Astrocyte of the cerebellum (primary cell): Measurements from ENCODE around the gene MEGF6.

Experiments
- DNase-seq: peaks from one replicate; pipeline ENCODE4 v3.0.0-alpha.2; 2011; ENCODE audit warnings: low read depth
- H3K4me3 ChIP-seq: 2 replicates; pipeline ENCODE4 v1.5.1; 2011; ENCODE audit warnings: mild to moderate bottlenecking, low read depth, low read length, moderate library complexity
- in situ Hi-C: cut with HindIII; loops from 2 replicates; pipeline ENCODE4 v1.10.0; 2017; ENCODE audit warnings: low sequenced_read_pairs
- TF ChIP-seq, protein P1 (sequence below): IDR thresholded peaks from 2 replicates; pipeline ENCODE4 v1.5.1; 2012; ENCODE audit warnings: low read length, low read depth, moderate library complexity, mild to moderate bottlenecking; ENCODE audit errors: missing control alignments

MEGF6 gene

DNA sequence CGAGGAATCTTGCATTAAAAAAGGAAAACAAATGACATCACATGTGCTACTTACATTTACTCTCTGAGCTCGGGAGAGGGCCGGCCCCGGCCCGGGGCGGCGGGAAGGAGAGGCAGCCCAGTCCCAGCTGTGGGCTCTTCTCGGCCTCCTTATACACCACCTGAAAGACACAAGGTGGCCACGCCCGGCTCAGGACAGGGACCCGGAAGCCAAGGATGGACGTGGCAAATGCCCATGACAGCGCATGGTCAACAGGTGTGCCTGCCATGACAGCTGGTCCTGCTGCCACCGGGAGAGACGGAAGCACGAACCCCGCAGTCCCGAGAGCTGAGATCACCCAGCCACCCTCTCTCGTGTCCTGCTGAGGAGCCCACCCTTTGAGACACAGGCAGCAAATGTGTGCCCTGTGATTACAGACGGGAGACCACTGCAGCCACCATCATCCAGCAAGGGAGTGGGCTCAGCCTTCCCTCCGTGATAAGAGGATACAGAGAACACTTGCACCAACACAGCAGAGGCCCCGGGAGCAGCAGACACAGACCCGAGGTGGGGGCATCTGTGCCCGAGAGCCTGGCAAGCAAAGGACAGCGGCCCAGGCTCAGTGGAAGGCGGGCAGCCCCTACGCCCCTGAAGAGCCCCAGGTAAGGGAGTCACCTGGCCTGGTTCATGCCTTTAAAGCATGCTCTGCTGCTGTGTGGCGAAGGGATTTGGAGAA, 22.2 kb upstream of the MEGF6 start:
- TF ChIP-seq, protein P1, sequence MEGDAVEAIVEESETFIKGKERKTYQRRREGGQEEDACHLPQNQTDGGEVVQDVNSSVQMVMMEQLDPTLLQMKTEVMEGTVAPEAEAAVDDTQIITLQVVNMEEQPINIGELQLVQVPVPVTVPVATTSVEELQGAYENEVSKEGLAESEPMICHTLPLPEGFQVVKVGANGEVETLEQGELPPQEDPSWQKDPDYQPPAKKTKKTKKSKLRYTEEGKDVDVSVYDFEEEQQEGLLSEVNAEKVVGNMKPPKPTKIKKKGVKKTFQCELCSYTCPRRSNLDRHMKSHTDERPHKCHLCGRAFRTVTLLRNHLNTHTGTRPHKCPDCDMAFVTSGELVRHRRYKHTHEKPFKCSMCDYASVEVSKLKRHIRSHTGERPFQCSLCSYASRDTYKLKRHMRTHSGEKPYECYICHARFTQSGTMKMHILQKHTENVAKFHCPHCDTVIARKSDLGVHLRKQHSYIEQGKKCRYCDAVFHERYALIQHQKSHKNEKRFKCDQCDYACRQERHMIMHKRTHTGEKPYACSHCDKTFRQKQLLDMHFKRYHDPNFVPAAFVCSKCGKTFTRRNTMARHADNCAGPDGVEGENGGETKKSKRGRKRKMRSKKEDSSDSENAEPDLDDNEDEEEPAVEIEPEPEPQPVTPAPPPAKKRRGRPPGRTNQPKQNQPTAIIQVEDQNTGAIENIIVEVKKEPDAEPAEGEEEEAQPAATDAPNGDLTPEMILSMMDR, result no peak
- in situ Hi-C loops, result no loop called here
- DNase-seq, result no peak
- no peak overlapping the region for H3K4me3 ChIP-seq

DNA sequence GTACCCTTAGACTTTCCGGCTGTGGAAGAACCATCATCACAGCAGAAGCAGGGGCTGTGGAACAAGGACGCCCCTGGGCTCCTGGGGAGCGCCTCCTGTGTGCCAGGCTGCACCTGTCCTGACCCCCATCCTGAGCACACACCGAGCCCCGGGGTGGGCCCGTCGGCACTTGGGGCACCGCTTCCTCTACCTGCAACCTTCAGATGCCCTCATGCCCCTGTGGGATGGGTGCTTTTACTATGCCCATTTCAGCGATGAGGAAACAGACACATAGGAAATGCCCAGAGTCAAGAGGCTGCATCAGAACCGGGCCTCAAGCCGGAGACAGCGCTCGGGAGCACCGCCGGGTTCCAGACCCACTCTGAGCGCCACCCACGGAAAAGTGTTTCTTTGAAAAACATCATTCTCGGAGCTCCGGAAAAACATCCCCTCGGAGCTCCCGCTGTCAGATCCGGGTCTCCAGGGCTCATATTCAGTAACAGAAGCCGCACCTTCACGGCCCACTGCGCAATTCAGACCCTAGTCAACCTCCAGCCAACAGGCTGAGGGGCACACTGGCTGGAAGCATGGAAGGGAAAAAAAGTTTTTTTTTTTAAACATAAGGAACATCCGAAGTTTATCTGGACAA, 21.5 kb upstream of the MEGF6 start:
- in situ Hi-C loops, result no loop called here
- TF ChIP-seq, protein P1, result no peak
- no peak overlapping the region for H3K4me3 ChIP-seq
- no peak for DNase-seq

DNA sequence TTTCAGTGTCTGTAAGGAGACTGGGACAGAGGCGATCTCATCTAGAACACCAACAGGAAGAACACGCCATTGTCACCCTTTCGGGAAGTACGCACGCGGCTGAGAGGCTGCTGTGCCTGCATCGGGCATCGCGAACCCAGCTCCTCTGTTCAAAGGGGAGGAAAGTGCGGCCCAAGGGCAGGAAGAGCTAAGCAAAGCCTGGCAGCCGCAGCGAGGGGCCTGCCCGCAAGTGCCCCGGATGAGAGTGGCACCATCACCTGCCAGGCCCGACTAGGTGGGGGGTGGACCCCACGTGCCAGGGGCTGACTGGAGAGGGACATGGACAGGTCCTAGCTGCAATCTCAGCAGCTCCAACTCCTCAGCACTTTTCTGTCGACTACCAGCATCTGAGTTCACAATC, 21.0 kb upstream of the MEGF6 start:
- no peak overlapping the region for H3K4me3 ChIP-seq
- in situ Hi-C loops, result no loop called here
- TF ChIP-seq, protein P1, result no peak
- no peak for DNase-seq

DNA sequence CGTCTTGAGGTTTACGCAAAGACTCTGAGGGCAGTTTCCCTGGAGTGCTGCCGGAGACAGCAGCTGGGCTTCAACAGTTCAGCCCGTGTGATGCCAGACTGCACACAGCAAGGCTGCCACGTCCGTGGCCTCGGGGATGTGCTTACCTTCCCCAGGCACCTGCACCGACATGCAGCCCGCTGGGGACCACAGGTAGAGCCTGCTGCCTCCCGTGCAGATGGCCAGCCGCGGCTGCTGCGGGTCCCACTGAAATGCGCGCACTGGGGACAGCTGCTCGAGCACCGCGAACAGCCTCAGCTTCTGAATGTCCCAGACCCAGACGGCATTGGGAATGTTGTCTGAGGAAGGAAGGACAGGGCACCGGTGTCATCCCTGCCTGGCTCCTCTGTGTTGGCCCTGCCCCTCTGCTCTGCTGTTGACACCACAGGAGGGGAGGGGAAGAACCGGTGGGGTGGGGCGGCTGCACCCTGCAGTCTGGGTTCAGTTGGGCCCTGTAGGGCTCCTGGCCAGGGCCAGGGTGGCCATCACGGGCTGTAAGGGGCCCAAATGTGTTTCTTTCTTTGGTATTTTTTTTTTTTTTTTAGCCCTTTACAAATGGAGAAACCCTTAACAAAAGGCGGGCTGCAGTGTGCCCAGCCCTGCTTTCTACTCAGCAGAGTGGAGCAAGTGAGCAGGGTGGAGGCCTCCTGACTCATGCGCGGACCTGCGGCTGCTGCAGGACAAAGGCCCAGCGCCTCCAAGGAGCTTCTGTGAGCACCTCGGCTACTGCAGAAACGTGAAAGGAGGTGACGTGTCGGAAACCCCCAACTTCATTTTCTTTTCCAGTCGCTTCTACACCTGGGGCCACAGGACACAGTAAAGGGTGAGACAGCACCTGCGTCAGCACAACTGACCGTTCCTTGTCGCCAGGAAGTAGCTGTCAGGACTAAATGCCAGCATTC, 20.3 kb upstream of the MEGF6 start:
- in situ Hi-C loops, result no loop called here
- TF ChIP-seq, protein P1, result no peak
- no peak overlapping the region for H3K4me3 ChIP-seq
- DNase-seq, result no peak

DNA sequence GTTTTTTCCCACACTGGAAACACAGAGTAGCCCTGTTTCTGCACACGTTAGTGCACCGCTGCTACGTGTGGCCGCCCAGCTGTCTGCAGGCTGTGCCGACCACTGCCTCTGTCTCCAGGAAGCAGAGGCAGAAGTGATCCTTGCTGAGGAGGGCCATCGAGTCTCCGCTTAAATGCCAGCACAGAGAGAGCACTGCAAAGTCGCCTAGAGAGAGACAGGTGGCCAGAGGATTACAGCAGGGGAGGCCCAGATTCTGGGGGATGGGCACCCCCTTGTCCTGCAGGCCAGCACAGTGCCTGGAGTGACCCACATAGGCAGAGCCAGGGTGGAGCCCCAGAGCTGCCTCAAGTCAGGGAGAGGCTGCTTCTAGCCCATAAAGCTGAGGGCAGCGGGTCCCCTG, 19.6 kb upstream of the MEGF6 start:
- H3K4me3 ChIP-seq, result no peak overlapping the region
- TF ChIP-seq, protein P1, result no peak
- no peak for DNase-seq
- in situ Hi-C loops, result no loop called here

DNA sequence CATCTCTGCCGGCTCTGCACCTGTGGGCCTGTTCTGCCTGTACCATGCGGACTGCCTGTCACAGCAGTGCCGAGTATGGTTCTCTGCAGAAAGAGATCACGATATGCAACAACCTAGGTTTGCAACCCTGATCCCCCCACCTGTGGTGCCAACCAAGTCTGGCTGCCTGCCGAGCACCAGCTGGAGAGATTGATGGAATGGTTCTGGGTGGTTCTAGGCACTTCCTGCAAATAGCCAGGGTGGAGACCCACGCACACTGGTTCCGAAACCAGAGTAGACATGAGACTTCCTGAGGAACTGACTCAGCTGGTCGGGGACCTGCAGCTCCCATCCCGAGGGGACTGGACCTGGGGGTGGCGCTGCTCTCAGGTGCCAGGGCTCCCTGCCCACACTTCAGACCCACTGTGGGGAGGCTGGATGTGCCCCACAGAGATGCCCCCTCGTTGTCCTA, 18.9 kb upstream of the MEGF6 start:
- no peak for DNase-seq
- TF ChIP-seq, protein P1, result no peak
- in situ Hi-C loops, result no loop called here
- no peak overlapping the region for H3K4me3 ChIP-seq
